ENCODE results near the gene DENND5A. TPM values are rescaled to one million over a fixed set of nuclear protein-coding genes. Genes with fewer than 3 reads are reported as not detected.
"Not testable (repeated sequence)": the region's sequence is repeated elsewhere in the genome, so short reads cannot be mapped to it uniquely, and the experiment has no call there.

The DENND5A gene
- total RNA-seq, 2 donors from 2014 or later = 22.1 to 31.3 TPM

DNA sequence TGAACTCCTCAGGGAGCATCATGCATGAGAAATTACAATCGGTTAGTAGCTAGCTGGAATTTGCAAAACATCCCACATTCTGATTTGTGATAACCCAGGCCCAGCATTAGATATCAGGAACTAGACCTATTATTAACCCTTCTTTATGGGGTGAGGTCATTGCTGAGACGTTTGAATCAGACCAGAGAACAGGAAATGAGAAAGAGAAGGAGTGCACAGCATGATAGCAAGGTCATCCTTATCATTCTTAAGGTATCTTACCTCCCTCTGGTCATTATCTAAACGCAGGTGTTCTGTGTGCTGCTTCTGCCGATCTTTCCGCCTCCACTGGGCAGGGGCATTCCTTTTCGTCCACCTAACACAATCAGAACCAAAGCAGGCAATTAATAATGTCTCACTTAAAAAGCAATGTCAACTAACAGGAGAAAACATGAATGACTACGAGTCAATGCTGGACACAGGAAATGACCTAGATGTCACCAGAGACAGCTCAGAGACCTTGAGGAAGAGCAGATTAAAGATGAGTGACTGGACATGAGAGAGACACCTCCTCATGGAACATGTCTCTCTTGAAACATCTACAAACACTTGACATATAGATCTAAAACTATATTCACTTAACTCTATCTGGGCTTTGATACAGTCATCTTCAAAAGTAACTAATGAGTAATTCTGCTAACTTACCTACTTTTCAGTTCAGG lies 95.4 kb downstream of the DENND5A start:
- intact Hi-C loops (cut with DNase I) = no loop called here
- H3K27ac ChIP-seq = no peak overlapping the region
- H3K4me3 ChIP-seq = no peak overlapping the region
- no peaks in the 10 kb centered on the region for H3K9me3 ChIP-seq
- peaks cover 4 to 17% of the 10 kb centered on the region in 2 donors for H3K36me3 ChIP-seq (replicated peaks in 1 of 2; ENCODE audit: insufficient read depth in 1 of 2, low read depth in 2 of 2)
- DNase-seq = no peak
- H3K4me1 ChIP-seq = no peaks in the 10 kb centered on the region
- ATAC-seq = no peak
- H3K27me3 ChIP-seq = no peaks in the 10 kb centered on the region
- TF ChIP-seq, protein P1, sequence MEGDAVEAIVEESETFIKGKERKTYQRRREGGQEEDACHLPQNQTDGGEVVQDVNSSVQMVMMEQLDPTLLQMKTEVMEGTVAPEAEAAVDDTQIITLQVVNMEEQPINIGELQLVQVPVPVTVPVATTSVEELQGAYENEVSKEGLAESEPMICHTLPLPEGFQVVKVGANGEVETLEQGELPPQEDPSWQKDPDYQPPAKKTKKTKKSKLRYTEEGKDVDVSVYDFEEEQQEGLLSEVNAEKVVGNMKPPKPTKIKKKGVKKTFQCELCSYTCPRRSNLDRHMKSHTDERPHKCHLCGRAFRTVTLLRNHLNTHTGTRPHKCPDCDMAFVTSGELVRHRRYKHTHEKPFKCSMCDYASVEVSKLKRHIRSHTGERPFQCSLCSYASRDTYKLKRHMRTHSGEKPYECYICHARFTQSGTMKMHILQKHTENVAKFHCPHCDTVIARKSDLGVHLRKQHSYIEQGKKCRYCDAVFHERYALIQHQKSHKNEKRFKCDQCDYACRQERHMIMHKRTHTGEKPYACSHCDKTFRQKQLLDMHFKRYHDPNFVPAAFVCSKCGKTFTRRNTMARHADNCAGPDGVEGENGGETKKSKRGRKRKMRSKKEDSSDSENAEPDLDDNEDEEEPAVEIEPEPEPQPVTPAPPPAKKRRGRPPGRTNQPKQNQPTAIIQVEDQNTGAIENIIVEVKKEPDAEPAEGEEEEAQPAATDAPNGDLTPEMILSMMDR (IDR thresholded peaks at IDR 0.05) = no peak
- TF ChIP-seq POLR2A (IDR thresholded peaks at IDR 0.05) = no peak
- 60 to 64% methylated on average over 7 of the region's 7 CpGs for WGBS, 2 donors

DNA sequence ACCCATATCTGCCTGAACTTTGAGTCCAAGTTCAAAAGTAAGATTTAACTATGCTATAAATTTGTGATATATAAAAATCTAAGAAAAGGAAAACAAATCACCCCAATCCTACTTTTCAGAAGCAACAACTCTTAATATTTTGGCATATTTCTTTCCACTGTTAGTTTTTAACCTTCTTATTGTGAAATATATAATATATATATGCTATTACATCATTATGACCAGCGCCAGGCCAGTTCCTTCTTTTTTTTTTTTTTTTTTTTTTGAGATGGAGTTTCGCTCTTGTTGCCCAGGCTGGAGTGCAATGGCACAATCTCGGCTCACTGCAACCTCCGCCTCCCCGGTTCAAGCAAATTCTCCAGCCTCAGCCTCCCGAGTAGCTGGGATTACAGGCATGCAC lies 103.2 kb downstream of the DENND5A start:
- H3K27me3 ChIP-seq; intact Hi-C loops (cut with DNase I); H3K27ac ChIP-seq; H3K9me3 ChIP-seq; H3K4me1 ChIP-seq; ATAC-seq; H3K36me3 ChIP-seq (replicated peaks in 1 of 2; ENCODE audit: insufficient read depth in 1 of 2, low read depth in 2 of 2); DNase-seq; H3K4me3 ChIP-seq: not testable (repeated sequence)
- WGBS, 2 donors = 69 to 97% methylated on average over 6 of the region's 6 CpGs

DNA sequence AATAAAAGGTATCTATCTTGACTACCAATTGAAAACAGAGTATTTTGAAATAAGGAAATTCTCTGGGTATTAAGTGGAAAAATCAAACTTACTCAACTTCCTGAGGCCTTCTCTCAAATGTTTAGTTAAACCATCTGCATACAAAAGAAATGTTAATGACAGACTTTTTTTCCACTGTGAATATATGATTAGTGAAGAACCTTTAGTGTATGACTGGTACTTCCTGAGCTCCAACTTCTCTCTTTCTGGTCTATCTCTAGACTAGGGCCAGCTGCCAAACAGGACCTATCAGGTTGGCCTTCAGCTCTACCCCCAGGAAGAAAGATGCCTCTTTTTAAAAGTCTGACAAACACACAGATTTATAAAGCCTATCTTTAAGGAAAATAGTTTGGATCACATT lies 105.0 kb downstream of the DENND5A start:
- Histone ChIP-seq H3K9me3 (no peaks in the 10 kb centered on the region), H3K27me3 (no peaks in the 10 kb centered on the region), H3K4me3 (no peak overlapping the region), H3K27ac (peak overlapping the region in 1 of 4 donors; percentile 13), H3K36me3 (replicated peaks in 1 of 2; ENCODE audit: insufficient read depth in 1 of 2, low read depth in 2 of 2) (peaks cover 0 to 3% of the 10 kb centered on the region in 2 donors), H3K4me1 (no peaks in the 10 kb centered on the region)
- TF ChIP-seq, protein P1 (IDR thresholded peaks at IDR 0.05) = no peak
- TF ChIP-seq POLR2A (IDR thresholded peaks at IDR 0.05) = no peak
- DNase-seq (no peak), ATAC-seq (no peak)
- intact Hi-C loops (cut with DNase I) = no loop called here

DNA sequence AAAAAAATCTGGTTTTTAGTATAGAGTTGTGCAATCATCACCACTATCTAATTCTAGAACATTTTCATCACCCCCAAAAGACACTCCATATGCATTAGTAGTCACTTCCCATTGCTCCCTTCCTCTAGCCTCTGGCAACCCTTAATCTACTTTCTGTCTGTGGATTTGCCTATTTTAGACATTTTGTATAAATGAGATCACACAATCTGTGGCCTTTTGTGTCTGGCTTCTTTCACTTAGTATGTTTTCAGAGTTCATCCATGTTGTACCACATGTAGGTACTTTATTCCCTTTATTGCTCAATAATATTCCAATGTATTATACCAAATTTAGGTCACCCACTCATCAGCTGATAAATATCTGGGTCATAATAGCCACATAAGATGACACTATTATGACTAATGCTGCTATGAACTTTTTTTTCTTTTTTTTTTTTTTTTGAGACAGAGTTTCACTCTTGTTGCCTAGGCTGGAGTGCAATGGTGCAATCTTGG lies 106.2 kb downstream of the DENND5A start:
- H3K27me3 ChIP-seq = no peaks in the 10 kb centered on the region
- peak; percentile 52 for ATAC-seq
- H3K4me1 ChIP-seq = no peaks in the 10 kb centered on the region
- no peak for DNase-seq
- no peak overlapping the region for H3K4me3 ChIP-seq
- intact Hi-C loops (cut with DNase I) = no loop called here
- no peak overlapping the region for H3K27ac ChIP-seq
- peaks cover 0 to 3% of the 10 kb centered on the region in 2 donors for H3K36me3 ChIP-seq (replicated peaks in 1 of 2; ENCODE audit: insufficient read depth in 1 of 2, low read depth in 2 of 2)
- H3K9me3 ChIP-seq = no peaks in the 10 kb centered on the region
- TF ChIP-seq, protein P1 (IDR thresholded peaks at IDR 0.05) = no peak
- no peak for TF ChIP-seq POLR2A (IDR thresholded peaks at IDR 0.05)

DNA sequence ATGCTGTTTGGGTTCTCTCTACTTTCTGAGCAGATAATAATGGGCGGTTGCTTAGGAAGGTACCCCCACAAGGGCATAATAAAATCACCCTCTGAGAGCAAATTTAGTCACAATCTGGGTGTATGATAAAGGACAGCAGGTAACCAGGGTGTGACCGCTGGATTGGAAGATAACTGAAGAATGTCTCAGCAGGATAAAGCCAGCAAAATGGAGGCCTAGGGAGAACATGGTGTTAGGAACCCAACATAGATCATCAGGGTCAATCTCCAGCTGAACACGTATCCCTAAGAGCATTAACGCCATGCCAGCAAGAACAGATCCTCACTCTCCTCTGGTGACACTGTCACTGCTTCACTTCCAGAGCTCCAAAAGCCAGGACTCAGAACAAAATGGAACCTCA lies 109.2 kb downstream of the DENND5A start:
- DNase-seq (no peak), ATAC-seq (no peak)
- WGBS, 2 donors = 84 to 95% methylated on average over 4 of the region's 4 CpGs
- Histone ChIP-seq H3K4me1 (no peaks in the 10 kb centered on the region), H3K27ac (no peak overlapping the region), H3K4me3 (no peak overlapping the region), H3K27me3 (no peaks in the 10 kb centered on the region), H3K36me3 (replicated peaks in 1 of 2; ENCODE audit: insufficient read depth in 1 of 2, low read depth in 2 of 2) (peaks cover 0 to 3% of the 10 kb centered on the region in 2 donors), H3K9me3 (no peaks in the 10 kb centered on the region)
- intact Hi-C loops (cut with DNase I) = no loop called here
- TF ChIP-seq POLR2A (IDR thresholded peaks at IDR 0.05) = no peak
- TF ChIP-seq, protein P1 (IDR thresholded peaks at IDR 0.05) = no peak

All from body of pancreas (tissue), 4 donors.